SK-N-SH treated with all-trans-retinoic acid at 6 μM for 48 hours (cell line): ENCODE measurements around the gene CSNK1D.
"Not testable (repeated sequence)": the region's sequence is repeated elsewhere in the genome, so short reads cannot be mapped to it uniquely, and the experiment has no call there.

Experiments used
- ATAC-seq: fragments of 200-7000 bp; cut with Tn5 transposase; 3 replicates; pipeline ENCODE4 v1.9.1; 2020; ENCODE audit warnings: mild to moderate bottlenecking, moderate library complexity
- ARNTL ChIP-seq: fragments of 450-650 bp; formaldehyde crosslinking; IDR thresholded peaks from 2 replicates; pipeline ENCODE4 v1.5.0; 2020; ENCODE audit warnings: low read depth, mild to moderate bottlenecking, moderate library complexity, borderline replicate concordance
- CREB5 ChIP-seq: fragments of 250-450 bp; sonication (Bioruptor Pico); IDR thresholded peaks from 2 replicates; pipeline ENCODE4 v1.5.1; 2020; ENCODE audit warnings: low read depth, mild to moderate bottlenecking, moderate library complexity
- CSDC2 ChIP-seq: fragments of 250-450 bp; sonication (Bioruptor Pico); IDR thresholded peaks from 2 replicates; pipeline ENCODE4 v1.5.0; 2020; ENCODE audit warnings: mild to moderate bottlenecking, moderate library complexity
- CSRNP3 ChIP-seq: fragments of 250-450 bp; sonication (Bioruptor Pico); IDR thresholded peaks from 2 replicates; pipeline ENCODE4 v1.5.1; 2021; ENCODE audit warnings: mild to moderate bottlenecking, moderate library complexity
- ESRRG ChIP-seq: fragments of 250-450 bp; sonication (Bioruptor Pico); IDR thresholded peaks from 2 replicates; pipeline ENCODE4 v1.6.1; 2021; ENCODE audit warnings: mild to moderate bottlenecking
- GLIS3 ChIP-seq: fragments of 250-450 bp; sonication (Bioruptor Pico); IDR thresholded peaks from 2 replicates; pipeline ENCODE4 v1.5.0; 2020; ENCODE audit warnings: mild to moderate bottlenecking, moderate library complexity
- ISL1 ChIP-seq: fragments of 250-450 bp; sonication (Bioruptor Pico); IDR thresholded peaks from 2 replicates; pipeline ENCODE4 v2.1.2; 2022; ENCODE audit warnings: mild to moderate bottlenecking, moderate library complexity
- POU6F1 ChIP-seq: fragments of 250-450 bp; sonication (Bioruptor Pico); IDR thresholded peaks from 2 replicates; pipeline ENCODE4 v1.8.0; 2021; ENCODE audit warnings: low read depth, mild to moderate bottlenecking, moderate library complexity, borderline replicate concordance
- PPARA ChIP-seq: fragments of 250-450 bp; sonication (Bioruptor Pico); IDR thresholded peaks from 2 replicates; pipeline ENCODE4 v1.5.0; 2020; ENCODE audit warnings: mild to moderate bottlenecking, borderline replicate concordance
- RARB ChIP-seq: fragments of 250-450 bp; sonication (Bioruptor Pico); IDR thresholded peaks from 2 replicates; pipeline ENCODE4 v1.8.0; 2021; ENCODE audit warnings: mild to moderate bottlenecking, moderate library complexity
- SNAI2 ChIP-seq: fragments of 250-450 bp; sonication (Bioruptor Pico); IDR thresholded peaks from 2 replicates; pipeline ENCODE4 v1.5.0; 2020; ENCODE audit warnings: mild to moderate bottlenecking, moderate library complexity
- TCF4 ChIP-seq: fragments of 250-450 bp; sonication (Bioruptor Pico); IDR thresholded peaks from 2 replicates; pipeline ENCODE4 v1.8.0; 2021; ENCODE audit warnings: mild to moderate bottlenecking, moderate library complexity, borderline replicate concordance
- TOX ChIP-seq: fragments of 250-450 bp; sonication (Bioruptor Pico); IDR thresholded peaks from 2 replicates; pipeline ENCODE4 v1.8.0; 2021; ENCODE audit warnings: mild to moderate bottlenecking, moderate library complexity, borderline replicate concordance
- ZC3H10 ChIP-seq: fragments of 250-450 bp; sonication (Bioruptor Pico); IDR thresholded peaks from 2 replicates; pipeline ENCODE4 v1.5.1; 2021; ENCODE audit warnings: mild to moderate bottlenecking, moderate library complexity
- ZFP30 ChIP-seq: fragments of 450-650 bp; formaldehyde crosslinking; IDR thresholded peaks from 2 replicates; pipeline ENCODE4 v1.5.0; 2022; ENCODE audit warnings: mild to moderate bottlenecking, moderate library complexity
- ZNF565 ChIP-seq: fragments of 450-650 bp; formaldehyde crosslinking; conservative IDR thresholded peaks from 2 replicates; pipeline ENCODE4 v1.5.0; 2020; ENCODE audit warnings: low read depth, mild to moderate bottlenecking, moderate library complexity
- ZNF70 ChIP-seq: fragments of 450-650 bp; formaldehyde crosslinking; IDR thresholded peaks from 2 replicates; pipeline ENCODE4 v1.5.0; 2020; ENCODE audit warnings: mild to moderate bottlenecking, moderate library complexity
- ZNF8 ChIP-seq: fragments of 450-650 bp; formaldehyde crosslinking; IDR thresholded peaks from 2 replicates; pipeline ENCODE4 v1.5.0; 2020; ENCODE audit warnings: mild to moderate bottlenecking, moderate library complexity

CSNK1D gene

DNA sequence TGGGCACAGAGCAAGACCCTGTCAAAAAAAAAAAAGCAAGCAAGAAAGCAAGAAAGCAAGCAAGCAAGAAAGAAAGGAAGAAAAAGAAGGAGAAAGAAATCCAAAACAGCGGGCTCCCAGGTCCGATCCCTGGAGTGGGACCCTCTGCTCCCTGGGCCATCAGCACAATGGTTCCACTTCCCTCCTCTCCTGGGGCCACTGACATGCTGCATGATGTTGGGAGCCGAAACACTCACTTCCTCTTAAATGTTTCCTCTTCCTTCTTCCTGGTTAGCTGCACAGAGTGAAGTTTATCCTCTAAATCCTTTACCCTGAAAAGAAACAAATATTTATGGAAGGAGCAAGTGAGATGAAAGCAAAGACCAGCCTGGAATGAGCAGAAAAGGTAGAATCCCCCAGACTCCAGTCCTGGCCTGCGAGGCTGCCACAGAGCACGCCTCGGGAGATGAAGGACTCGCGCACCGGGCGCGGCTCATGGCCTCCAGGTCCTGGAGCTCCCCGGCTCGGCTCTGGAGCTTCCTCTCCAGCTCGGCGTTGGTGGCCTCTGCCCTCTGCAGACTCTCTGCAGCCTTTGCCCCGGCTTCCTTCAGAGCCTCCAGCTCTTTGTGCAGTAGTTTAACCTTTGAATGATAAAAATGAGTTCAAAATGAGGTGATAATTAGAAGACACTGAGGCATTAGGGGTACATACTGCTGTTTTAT lies 79.8 kb downstream of the CSNK1D start:
- ATAC-seq = no peak
- no peak for TF ChIP-seq PPARA (CRISPR knock-in tag)
- TF ChIP-seq RARB (CRISPR knock-in tag) = no peak
- TF ChIP-seq ARNTL = no peak
- no peak for TF ChIP-seq ZNF8
- TF ChIP-seq ZNF70 (CRISPR knock-in tag) = no peak
- no peak for TF ChIP-seq POU6F1 (CRISPR knock-in tag)
- TF ChIP-seq TCF4 (CRISPR knock-in tag) = no peak
- no peak for TF ChIP-seq ZNF565 (CRISPR knock-in tag)
- TF ChIP-seq SNAI2 (CRISPR knock-in tag) = no peak
- no peak for TF ChIP-seq ZC3H10
- TF ChIP-seq ZFP30 (CRISPR knock-in tag) = no peak
- TF ChIP-seq TOX (CRISPR knock-in tag) = no peak
- no peak for TF ChIP-seq ISL1 (CRISPR knock-in tag)
- no peak for TF ChIP-seq CSDC2 (CRISPR knock-in tag)
- TF ChIP-seq CSRNP3 (CRISPR knock-in tag) = no peak
- TF ChIP-seq ESRRG (CRISPR knock-in tag) = no peak
- TF ChIP-seq GLIS3 (CRISPR knock-in tag) = no peak
- no peak for TF ChIP-seq CREB5 (CRISPR knock-in tag)

GRCh38 chr17:82193050-82193449 lies 80.5 kb downstream of the CSNK1D start:
- ATAC-seq = not testable (repeated sequence)
